Esophagus muscularis mucosa (tissue), 3 donors: ENCODE results near the gene AKAP6.

Experiments
- CTCF ChIP-seq, 3 experiments: fragments of 200-600 bp in 2 of 3; fragments of 450-650 bp in 1 of 3; sonication (generic) in 2 of 3; IDR thresholded peaks; one replicate each; pipeline ENCODE4 v1.5.1; 2017 to 2019; ENCODE audit warnings: antibody characterized with exemption in 3 of 3, mild to moderate bottlenecking in 2 of 3, moderate library complexity in 1 of 3
- POLR2A ChIP-seq: fragments of 450-650 bp; IDR thresholded peaks from one replicate; pipeline ENCODE4 v1.6.1; 2017; ENCODE audit warnings: antibody characterized with exemption, moderate library complexity, mild to moderate bottlenecking, low read depth

- TF ChIP-seq CTCF (IDR thresholded peaks at IDR 0.05) (no peak), POLR2A (no peak)
These were observed 166.3 kb downstream of the AKAP6 start for GRCh38 chr14:32495435-32495734.
